Endothelial cell of coronary artery (primary cell): ENCODE measurements around the gene FDXR. TPM values are rescaled to one million over a fixed set of nuclear protein-coding genes. Genes with fewer than 3 reads are reported as not detected.

Experiments
- total RNA-seq: library from RNA; depleted of rRNA; stranded (reverse); fragments of >200 nt; gene quantifications from 2 replicates; pipeline ENCODE4 v1.2.3, GENCODE V29; 2014

Gene FDXR, protein sequence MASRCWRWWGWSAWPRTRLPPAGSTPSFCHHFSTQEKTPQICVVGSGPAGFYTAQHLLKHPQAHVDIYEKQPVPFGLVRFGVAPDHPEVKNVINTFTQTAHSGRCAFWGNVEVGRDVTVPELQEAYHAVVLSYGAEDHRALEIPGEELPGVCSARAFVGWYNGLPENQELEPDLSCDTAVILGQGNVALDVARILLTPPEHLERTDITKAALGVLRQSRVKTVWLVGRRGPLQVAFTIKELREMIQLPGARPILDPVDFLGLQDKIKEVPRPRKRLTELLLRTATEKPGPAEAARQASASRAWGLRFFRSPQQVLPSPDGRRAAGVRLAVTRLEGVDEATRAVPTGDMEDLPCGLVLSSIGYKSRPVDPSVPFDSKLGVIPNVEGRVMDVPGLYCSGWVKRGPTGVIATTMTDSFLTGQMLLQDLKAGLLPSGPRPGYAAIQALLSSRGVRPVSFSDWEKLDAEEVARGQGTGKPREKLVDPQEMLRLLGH
- total RNA-seq, result 38.9 and 64.7 TPM in 2 replicates

DNA sequence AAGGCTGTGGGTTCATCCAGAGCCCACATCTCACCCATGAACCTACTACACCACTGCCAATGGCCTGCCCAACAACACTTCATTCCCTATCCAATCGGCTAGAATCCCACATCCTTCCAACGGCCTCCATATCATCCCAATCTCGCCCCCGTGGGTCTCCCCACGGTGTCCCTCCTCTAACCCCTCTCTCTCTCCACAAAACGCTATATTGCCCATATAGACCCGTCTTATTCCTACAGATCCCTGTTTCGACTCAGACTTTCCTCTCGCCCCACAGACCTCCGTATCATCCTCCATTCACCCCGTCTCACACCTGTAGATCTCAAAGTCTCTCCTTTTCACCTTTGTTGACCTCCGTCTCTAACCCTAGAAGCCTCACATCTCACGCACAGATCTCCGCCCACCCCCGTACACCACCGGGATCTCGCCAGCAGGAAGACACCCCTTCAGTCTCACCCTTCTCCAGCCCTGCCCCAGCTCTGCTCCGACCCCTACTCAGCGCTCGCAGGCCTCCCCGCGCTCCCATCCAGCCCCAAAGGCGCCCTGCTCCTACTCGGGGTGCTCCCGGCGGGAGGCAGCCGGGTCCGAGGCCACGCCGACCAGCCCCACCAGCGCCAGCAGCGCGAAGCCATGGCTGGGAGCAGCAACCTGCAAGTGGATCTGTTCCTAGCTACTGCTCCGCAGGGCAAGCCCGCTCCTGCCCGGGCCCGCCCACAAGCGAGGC, at the start of gene FDXR:
Gene FDXR, minus strand, starts transcription at position 682 of the 724 bp plus-strand sequence. Its CDS starts 50 bp downstream, at position 632.

DNA sequence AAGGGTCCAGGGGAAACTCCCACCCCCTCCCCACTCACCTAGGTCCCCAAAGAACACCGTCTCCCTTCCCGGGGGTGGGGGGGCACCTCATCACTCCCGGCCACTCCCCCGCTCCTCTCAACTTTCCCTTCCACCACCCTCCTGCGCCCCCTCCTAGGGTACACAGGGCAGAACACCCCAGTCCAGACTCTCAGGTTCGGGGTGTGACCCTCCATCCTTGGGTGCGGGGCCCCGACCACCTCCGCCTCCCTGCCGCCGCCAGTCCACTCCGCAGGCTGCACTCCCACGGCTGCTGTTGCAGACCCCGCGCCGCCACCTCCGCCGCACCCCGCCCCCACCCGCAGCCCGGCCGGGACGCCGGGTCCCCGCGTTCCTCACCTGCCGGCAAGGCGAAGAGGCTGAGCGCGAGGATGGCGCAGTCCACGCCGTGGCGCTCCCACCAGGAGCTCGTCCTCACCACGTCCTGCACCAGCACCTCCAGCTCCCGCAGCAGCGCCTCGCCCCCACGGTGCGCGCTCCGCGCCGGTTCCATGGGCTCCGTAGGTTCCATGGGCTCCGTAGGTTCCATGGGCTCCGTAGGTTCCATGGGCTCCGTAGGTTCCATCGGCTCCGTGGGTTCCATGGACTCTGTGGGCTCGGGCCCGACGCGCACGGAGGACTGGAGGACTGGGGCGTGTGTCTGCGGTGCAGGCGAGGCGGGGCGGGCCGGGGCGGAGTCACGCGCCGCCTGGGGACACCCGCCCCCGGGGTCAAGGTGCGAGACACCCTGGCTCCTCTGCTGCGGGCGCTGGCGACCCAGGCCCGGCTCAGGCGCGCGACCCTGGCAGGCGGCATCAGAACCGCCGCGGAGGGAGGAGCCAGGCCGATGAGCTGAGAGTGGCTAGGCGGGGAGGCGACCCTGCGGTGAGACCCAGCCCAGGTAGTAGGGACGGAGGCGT, 20.4 kb upstream of the FDXR start, which contains the start of gene FADS6:
Gene FADS6, minus strand, starts transcription at position 660 of the 938 bp plus-strand sequence. Its CDS starts 38 bp downstream, at position 622.

DNA sequence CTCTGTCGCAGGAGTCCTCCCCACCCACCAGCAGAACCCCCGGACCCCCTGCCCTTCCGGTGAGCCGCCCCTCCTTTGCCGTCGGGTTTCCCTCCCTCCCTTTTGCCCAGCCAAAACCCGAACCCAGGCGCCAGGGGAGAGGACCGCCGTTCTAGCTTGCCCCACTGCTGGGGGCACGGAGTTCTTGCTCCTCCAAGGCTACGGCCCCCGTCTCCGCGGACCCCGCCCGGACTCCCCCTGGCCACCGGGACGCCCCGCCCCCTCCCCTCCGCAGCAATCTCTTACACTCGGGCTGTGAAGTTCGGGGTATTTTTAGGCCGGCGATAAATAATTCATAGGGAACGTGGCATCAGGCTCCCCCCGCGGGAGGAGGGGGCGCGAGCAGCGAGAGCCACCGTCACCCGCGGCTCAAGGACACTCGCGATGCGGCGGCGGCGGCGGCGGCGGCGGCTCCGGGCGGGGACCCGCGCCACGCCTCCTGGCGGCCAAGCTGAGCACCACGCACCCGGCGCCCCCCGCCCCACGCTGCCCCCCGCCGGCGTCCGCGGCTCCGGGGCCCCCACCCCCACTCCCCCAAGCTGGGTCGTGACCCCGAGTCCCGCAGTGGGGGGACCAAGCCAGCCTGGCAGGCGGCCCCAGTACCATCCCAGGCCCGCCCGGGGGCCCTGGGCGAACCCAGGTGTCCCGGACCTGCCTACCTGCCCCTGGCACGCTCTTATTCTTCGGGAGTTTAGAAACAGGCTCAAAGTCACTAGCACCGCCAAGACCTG, 13.2 kb downstream of the FDXR start, which contains the start of gene GRIN2C:
Gene GRIN2C, minus strand, starts transcription at position 427 of the 770 bp plus-strand sequence. CDS start 4,793 bp downstream, outside the sequence.

Other genes with a start within 250 kb of the FDXR start
- gene CD300E, start 249.3 kb downstream of the FDXR start, total RNA-seq, result not detected in 2 replicates
- not detected in 2 replicates for gene CD300LF, start 160.1 kb downstream of the FDXR start, total RNA-seq
- 0.19 and 0.27 TPM in 2 replicates for gene RAB37, start 135.7 kb downstream of the FDXR start, total RNA-seq
- gene NHERF1, start 124.4 kb downstream of the FDXR start, total RNA-seq, result 6.7 and 8.2 TPM in 2 replicates
- 27.5 and 37.6 TPM in 2 replicates for gene NAT9, start 96.6 kb downstream of the FDXR start, total RNA-seq
- gene GRIN2C, start 13.1 kb downstream of the FDXR start, total RNA-seq, result 0.09 and 0.19 TPM in 2 replicates
- gene FADS6, start 20.6 kb upstream of the FDXR start, total RNA-seq, result not detected in 2 replicates
- not detected in 2 replicates for gene USH1G, start 50.3 kb upstream of the FDXR start, total RNA-seq
- not detected in 2 replicates for gene OTOP2, start 51.3 kb upstream of the FDXR start, total RNA-seq
- gene OTOP3, start 62.9 kb upstream of the FDXR start, total RNA-seq, result not detected in 2 replicates
- 8.3 and 11.5 TPM in 2 replicates for gene HID1, start 99.8 kb upstream of the FDXR start, total RNA-seq
- 13.1 and 18.7 TPM in 2 replicates for gene CDR2L, start 114.6 kb upstream of the FDXR start, total RNA-seq
- gene MRPL58, start 139.7 kb upstream of the FDXR start, total RNA-seq, result 31.3 and 40.7 TPM in 2 replicates
- 220 and 246 TPM in 2 replicates for gene ATP5PD, start 174.0 kb upstream of the FDXR start, total RNA-seq
- gene KCTD2, start 174.2 kb upstream of the FDXR start, total RNA-seq, result 11.2 and 12.1 TPM in 2 replicates
- 5.8 and 8.1 TPM in 2 replicates for gene SLC16A5, start 215.0 kb upstream of the FDXR start, total RNA-seq
- 2.4 and 3.9 TPM in 2 replicates for gene ARMC7, start 237.0 kb upstream of the FDXR start, total RNA-seq